NCI-H82 treated with DMSO at 0.1 percent for 48 hours (cell line): ENCODE measurements around the gene CA11.
"Not testable (repeated sequence)": the region's sequence is repeated elsewhere in the genome, so short reads cannot be mapped to it uniquely, and the experiment has no call there.

Experiments
- DNase-seq: peaks from one replicate; lab custom pipeline; 2025; ENCODE audit not compliant: unreplicated experiment; lab: John Stamatoyannopoulos, UW

CA11 gene

GRCh38 chr19:48669903-48670668 lies 24.1 kb upstream of the CA11 start:
- DNase-seq: no peak

- DNase-seq: no peak
Measured at GRCh38 chr19:48668761-48669160, 22.8 kb upstream of the CA11 start.

- DNase-seq: no peak
Measured at GRCh38 chr19:48668332-48668731, 22.3 kb upstream of the CA11 start.

- no peak for DNase-seq
Measured at GRCh38 chr19:48665786-48666185, 19.8 kb upstream of the CA11 start.

- DNase-seq: no peak
Measured at GRCh38 chr19:48664476-48664875, 18.5 kb upstream of the CA11 start.

GRCh38 chr19:48663667-48664066 lies 17.7 kb upstream of the CA11 start:
- DNase-seq: no peak

- DNase-seq: no peak
Measured at GRCh38 chr19:48661711-48662090, 15.7 kb upstream of the CA11 start.

- peak; percentile 31 for DNase-seq
Measured at GRCh38 chr19:48660852-48661710, 15.1 kb upstream of the CA11 start.

GRCh38 chr19:48659768-48660167 lies 13.8 kb upstream of the CA11 start:
- DNase-seq: no peak

GRCh38 chr19:48658483-48658882 lies 12.5 kb upstream of the CA11 start:
- no peak for DNase-seq

- not testable (repeated sequence) for DNase-seq
Measured at GRCh38 chr19:48657828-48658227, 11.8 kb upstream of the CA11 start.

- DNase-seq: no peak
Measured at GRCh38 chr19:48656840-48657474, 11.0 kb upstream of the CA11 start.

- DNase-seq: peak; percentile 77
Measured at GRCh38 chr19:48654299-48655059, 8.5 kb upstream of the CA11 start.

GRCh38 chr19:48651683-48652048 lies 5.7 kb upstream of the CA11 start:
- no peak for DNase-seq

- no peak for DNase-seq
Measured at GRCh38 chr19:48650974-48651682, 5.1 kb upstream of the CA11 start.

GRCh38 chr19:48648134-48648533 lies 2.1 kb upstream of the CA11 start:
- no peak for DNase-seq

GRCh38 chr19:48646722-48647216 lies 782 bp upstream of the CA11 start:
- peak; percentile 75 for DNase-seq

GRCh38 chr19:48645620-48646000 lies 377 bp downstream of the CA11 start:
- no peak for DNase-seq

GRCh38 chr19:48644839-48645619 lies 958 bp downstream of the CA11 start:
- DNase-seq: peak; percentile 82

- no peak for DNase-seq
Measured at GRCh38 chr19:48644355-48644754, 1.6 kb downstream of the CA11 start.
